HG02885 (cell line): ENCODE results near the gene COL4A5.
"Not testable (repeated sequence)": the region's sequence is repeated elsewhere in the genome, so short reads cannot be mapped to it uniquely, and the experiment has no call there.

Source experiments
- ATAC-seq: cut with Tn5 transposase; IDR thresholded peaks from one replicate; pipeline ENCODE4 v1.9.1; 2021; ENCODE audit warnings: mild to moderate bottlenecking; ENCODE audit not compliant: unreplicated experiment, poor library complexity

Gene COL4A5

GRCh38 chrX:108439426-108439942, at the start of gene COL4A5:
TSS of gene COL4A5 (plus strand) at chrX:108439838. CDS start at chrX:108440126, 288 bp downstream.
- no peak for ATAC-seq

GRCh38 chrX:108390976-108391717, 48.5 kb upstream of the COL4A5 start:
- ATAC-seq, result not testable (repeated sequence)

GRCh38 chrX:108396188-108396891, 43.3 kb upstream of the COL4A5 start:
- ATAC-seq, result no peak

GRCh38 chrX:108396986-108397385, 42.7 kb upstream of the COL4A5 start:
- no peak for ATAC-seq

GRCh38 chrX:108397627-108398391, 41.8 kb upstream of the COL4A5 start:
- ATAC-seq, result no peak

GRCh38 chrX:108399418-108400165, 40.0 kb upstream of the COL4A5 start:
- ATAC-seq, result no peak

GRCh38 chrX:108412783-108413182, 26.9 kb upstream of the COL4A5 start:
- ATAC-seq, result no peak

- no peak for ATAC-seq
These were observed 24.5 kb upstream of the COL4A5 start for GRCh38 chrX:108415146-108415545.

GRCh38 chrX:108415891-108416290, 23.7 kb upstream of the COL4A5 start:
- ATAC-seq, result no peak

- no peak for ATAC-seq
These were observed 22.4 kb upstream of the COL4A5 start for GRCh38 chrX:108417257-108417656.

GRCh38 chrX:108419401-108419800, 20.2 kb upstream of the COL4A5 start:
- no peak for ATAC-seq

GRCh38 chrX:108420481-108420880, 19.2 kb upstream of the COL4A5 start:
- no peak for ATAC-seq

GRCh38 chrX:108426262-108426661, 13.4 kb upstream of the COL4A5 start:
- ATAC-seq, result no peak

GRCh38 chrX:108435261-108435660, 4.4 kb upstream of the COL4A5 start:
- ATAC-seq, result no peak

GRCh38 chrX:108437349-108438109, 2.1 kb upstream of the COL4A5 start:
- ATAC-seq, result no peak

- ATAC-seq, result no peak
These were observed 1.5 kb upstream of the COL4A5 start, which contains the start of gene COL4A6 for GRCh38 chrX:108438110-108438623. TSS of gene COL4A6 (minus strand) at chrX:108438422. CDS start at chrX:108438196, 226 bp downstream.

GRCh38 chrX:108439961-108440696, 491 bp downstream of the COL4A5 start:
- no peak for ATAC-seq

GRCh38 chrX:108442901-108443464, 3.3 kb downstream of the COL4A5 start:
- ATAC-seq, result no peak
